GM12872 (cell line): ENCODE results near the gene OPA1.

ENCODE experiments used
- TF ChIP-seq, protein P1 (sequence below): IDR thresholded peaks from 3 replicates; pipeline ENCODE4 v1.5.1; 2011; ENCODE audit warnings: low read depth, mild to moderate bottlenecking, low read length, moderate library complexity; ENCODE audit not compliant: insufficient read depth

OPA1 gene

DNA sequence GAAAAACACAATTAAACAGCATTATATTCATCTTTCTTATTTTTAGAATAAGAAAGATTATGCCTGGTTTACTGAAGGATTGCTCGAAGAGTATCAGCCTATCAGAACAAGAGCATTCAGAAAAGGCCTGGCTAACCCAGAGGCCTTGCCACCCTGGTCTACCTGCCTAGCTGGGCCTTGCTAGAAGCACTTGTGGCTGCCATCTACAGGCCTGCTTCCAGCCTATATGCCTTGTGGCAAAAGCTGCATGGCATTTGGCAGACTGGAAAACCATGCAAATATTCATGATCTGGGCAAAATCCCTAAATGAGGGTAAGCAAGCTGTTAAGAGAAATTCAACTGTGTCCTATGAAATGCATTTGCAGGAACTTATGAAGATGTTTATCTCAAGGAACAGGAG lies 29.0 kb upstream of the OPA1 start:
- TF ChIP-seq, protein P1, sequence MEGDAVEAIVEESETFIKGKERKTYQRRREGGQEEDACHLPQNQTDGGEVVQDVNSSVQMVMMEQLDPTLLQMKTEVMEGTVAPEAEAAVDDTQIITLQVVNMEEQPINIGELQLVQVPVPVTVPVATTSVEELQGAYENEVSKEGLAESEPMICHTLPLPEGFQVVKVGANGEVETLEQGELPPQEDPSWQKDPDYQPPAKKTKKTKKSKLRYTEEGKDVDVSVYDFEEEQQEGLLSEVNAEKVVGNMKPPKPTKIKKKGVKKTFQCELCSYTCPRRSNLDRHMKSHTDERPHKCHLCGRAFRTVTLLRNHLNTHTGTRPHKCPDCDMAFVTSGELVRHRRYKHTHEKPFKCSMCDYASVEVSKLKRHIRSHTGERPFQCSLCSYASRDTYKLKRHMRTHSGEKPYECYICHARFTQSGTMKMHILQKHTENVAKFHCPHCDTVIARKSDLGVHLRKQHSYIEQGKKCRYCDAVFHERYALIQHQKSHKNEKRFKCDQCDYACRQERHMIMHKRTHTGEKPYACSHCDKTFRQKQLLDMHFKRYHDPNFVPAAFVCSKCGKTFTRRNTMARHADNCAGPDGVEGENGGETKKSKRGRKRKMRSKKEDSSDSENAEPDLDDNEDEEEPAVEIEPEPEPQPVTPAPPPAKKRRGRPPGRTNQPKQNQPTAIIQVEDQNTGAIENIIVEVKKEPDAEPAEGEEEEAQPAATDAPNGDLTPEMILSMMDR = no peak

DNA sequence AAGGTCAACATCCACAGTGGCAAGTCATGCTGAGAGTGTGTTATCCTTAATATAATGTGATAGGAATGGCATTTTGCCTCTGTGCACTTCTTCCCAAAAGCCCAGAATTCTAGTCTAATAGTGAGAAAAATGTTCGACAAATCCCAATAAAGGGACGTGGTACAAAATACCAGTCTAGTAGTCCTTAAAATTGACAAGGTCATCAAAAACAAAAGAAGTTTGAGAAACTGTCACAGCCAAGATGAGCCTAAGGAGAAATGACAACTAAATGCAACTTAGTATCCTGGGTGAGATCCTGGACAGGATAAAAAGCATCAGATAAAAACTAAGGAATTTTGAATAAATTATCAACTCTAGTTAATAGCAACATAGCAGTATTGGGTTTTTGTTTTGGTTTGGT lies 23.9 kb upstream of the OPA1 start:
- TF ChIP-seq, protein P1 = no peak

DNA sequence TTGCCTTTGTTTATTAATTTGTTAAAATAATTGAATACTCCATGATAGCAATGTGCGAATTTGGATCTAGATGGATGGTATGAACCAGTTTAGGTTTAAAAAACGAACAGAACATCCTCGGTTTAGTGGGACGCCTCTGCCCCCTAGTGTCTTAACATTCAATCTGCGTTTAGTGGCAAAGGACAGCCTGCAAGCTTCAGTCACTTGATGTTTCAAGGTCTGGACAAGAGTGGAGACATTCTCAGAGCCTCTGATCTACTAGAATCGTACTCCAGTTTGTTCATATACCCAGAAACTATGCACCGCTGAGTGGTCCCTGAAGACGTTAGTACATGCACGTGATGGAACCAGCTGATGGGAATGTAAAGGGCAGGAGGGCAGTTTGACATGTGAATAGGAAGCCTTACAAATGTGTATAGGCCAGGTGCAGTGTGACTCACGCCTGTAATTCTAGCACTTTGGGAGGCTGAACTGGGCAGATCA lies 20.5 kb upstream of the OPA1 start:
- TF ChIP-seq, protein P1 = peak; percentile 83

DNA sequence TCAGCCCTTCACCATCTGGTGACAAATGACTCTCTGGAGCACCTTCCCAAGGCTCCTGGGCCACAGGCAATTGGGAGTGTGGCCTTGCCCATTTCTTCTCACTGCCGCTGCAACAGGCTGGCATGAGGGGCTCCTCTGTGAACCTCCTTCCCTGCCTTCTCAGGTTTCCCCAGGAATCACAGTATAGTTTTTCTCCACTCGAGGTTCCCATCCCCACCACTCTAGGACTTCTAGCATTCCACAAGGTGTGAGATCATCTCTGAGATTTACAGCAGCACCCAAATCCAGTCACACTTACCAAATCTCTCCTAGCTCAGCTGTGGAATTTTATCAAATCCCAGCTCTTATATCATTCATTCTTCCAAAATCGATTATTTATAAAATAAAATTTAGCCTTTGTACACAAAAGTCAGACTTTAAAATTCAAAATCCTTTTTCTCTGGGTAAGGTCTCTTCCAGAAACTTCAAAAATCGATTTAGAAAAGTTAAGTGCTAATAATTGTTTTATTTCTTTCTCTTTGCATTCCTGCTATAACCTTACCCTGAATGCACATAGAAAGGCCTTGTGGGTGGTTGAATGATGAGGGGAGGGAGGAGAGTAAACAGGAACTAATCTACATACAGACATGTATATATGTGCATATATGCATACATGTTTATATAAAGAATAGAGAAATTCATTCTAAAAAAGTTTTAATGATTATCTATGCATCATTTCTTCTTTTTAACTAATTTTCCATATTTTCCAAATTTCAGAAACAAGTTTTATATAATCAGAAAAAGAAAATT lies 19.4 kb upstream of the OPA1 start:
- TF ChIP-seq, protein P1 = no peak

DNA sequence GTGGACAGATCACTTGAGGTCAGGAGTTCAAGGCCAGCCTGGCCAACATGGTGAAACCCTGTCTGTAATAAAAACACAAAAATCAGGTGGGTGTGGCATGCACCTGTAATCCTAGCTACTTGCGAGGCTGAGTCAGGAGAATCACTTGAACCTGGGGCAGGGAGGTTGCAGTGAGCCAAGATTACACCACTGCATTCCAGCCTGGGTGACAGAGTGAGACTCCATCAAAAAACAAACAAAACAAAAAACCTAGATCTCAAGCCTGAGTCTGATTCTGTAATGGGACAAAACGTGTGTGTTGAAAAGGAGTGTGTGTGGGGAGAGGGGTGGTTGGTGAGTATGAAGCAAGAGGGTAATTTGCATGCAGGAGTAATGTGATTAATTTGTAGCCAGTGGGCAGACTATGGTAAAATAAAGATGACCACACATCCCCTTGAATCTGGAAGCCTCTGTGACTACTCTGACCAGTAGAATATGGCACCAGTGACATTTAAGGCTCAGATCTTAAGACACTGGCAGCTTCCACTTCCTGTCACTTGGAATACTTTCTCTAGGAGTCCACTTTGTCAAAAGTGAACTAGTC lies 18.4 kb upstream of the OPA1 start:
- TF ChIP-seq, protein P1 = no peak

DNA sequence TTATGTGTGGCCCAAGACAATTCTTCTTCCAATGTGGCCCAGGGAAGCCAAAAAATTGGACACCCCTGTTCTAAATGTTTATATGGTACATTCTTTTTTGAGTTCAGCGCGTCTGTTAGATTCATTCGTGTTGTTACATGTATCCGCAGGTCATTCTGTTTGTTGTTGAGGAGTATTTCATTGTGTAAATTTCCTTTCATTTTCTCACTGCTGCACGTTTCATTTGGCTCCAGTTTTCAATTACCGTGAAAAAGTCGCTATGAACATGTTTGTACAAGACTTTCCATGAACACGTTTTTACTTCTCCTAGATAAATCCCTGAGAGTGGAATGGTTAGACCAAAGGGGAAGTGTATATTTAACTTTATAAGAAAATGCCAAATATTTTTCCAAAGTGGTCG lies 7.5 kb upstream of the OPA1 start:
- TF ChIP-seq, protein P1 = no peak

DNA sequence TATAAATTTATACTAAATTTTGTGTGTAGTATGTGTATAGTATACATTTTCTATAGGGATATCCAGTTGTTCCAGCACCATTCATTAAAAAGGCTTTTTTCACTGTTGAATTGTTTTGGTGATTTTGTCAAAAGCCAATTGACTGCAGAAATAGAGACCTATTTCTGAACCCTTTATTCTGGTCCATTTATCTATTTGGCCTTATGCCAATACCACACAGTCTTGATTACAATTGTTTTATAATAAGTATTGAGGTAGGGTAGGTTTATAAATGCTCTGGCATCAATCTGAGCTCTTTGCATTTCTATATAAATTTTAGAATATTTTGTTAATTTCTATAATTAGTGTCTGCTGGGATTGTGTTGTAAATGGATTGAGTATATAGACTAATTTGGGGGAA lies 6.5 kb upstream of the OPA1 start:
- TF ChIP-seq, protein P1 = no peak
